ENCODE measurements around the gene TMEM87B.

- no peak for TF ChIP-seq CTCF (IDR thresholded peaks at IDR 0.05)
- TF ChIP-seq POLR2A (IDR thresholded peaks at IDR 0.05), result no peak
Observed at GRCh38 chr2:112151701-112152440, 96.8 kb downstream of the TMEM87B start.

Data from thyroid gland (tissue), 4 donors.